GM21526 (cell line): ENCODE measurements around the gene PNMT.

Experiments
- ATAC-seq: cut with Tn5 transposase; IDR thresholded peaks from one replicate; pipeline ENCODE4 v1.9.1; 2021; ENCODE audit warnings: moderate library complexity; ENCODE audit not compliant: unreplicated experiment, low FRiP score

The PNMT gene

DNA sequence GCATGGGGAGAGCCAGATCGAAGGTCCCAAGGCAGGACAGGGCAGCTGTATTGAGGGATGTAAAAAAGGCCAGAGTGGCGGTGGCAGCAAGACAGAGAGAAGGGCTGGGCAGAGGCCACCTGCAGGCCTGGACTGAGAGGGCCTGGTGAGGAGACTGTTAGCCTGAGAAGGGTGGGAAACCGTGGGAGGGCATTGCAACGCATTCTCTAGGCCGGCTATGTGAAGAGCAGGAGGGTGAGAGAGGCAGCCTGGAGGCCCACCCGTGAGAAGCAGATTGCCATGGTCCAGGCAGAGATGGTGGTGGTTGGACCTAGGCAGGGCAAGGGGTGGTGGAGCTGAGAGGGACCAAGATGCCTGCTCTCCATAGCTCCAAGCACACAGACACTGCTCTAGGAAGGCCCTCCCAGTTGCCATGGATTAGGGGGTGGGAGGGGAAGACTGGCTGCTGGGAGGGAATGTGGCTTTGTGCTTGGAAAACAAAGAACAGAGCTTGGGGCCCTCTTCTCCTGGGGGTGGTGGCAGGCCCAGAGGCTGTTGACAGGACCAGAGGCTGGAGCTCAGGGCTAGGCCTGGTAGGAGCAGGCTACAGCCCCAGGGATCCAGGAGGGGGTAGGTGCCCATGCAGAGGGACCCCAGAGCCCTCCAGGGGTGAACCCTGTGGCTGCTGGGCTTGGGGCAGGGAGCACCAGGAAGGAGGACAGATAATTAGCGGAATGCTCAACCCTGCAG is 15.5 kb upstream of the PNMT start:
- ATAC-seq: no peak

DNA sequence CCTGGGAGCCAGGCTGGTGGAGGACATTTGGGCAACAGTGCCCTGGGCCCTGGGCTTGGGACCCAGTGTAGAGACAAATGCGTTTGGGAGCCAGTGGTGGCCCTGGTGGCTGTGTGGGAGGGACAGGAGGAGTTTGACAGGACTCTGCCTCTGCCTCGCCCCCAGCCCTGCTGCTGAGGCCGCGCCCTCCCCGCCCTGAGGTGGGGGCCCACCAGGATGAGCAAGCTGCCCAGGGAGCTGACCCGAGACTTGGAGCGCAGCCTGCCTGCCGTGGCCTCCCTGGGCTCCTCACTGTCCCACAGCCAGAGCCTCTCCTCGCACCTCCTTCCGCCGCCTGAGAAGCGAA is 15.0 kb upstream of the PNMT start:
- no peak for ATAC-seq

DNA sequence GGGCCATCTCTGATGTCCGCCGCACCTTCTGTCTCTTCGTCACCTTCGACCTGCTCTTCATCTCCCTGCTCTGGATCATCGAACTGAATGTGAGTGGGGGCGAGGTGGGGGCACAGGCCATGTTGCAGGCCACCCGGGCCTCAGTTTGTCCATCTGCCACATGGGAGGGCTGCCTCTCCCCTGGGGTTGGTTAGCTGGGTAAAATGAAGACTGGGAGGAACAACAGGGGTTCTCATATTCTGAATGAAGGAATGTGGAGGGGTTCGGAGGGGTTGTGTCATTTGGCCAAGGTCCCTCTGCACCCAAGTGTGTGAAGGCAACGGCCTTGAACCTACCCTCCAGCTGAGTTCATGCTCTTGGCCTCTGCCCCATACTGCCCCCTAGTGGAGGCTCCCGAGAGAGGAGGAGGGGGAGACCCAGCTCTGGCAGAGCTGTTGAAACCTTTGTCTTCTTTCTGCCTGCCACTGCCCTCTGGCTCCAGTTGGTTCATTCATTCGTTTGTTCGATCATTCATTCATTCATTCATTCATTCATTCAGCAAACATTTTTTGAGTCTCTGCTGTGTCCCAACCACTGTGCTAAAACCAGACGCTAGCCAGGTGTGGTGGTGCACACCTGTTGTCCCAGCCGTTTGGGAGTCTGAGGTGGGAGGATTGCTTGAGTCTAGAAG is 14.5 kb upstream of the PNMT start:
- ATAC-seq: no peak

DNA sequence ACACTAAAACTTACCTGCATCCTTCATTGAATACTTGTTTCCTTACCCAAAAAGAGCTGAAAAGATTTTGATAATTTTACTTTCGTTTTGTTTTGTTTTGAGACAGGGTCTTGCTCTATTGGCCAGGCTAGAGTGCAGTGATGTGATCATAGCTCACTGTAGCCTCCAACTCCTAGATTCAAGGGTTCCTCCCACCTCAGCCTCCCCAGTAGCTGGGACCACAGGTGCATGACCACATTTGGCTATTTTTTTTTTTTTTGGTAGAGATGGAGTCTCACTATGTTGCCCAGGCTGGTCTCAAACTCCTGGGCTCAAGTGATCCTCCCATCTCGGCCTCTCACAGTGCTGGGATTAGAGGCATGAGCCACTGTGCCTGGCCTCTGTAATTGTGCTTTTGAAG is 13.1 kb upstream of the PNMT start:
- ATAC-seq: no peak

DNA sequence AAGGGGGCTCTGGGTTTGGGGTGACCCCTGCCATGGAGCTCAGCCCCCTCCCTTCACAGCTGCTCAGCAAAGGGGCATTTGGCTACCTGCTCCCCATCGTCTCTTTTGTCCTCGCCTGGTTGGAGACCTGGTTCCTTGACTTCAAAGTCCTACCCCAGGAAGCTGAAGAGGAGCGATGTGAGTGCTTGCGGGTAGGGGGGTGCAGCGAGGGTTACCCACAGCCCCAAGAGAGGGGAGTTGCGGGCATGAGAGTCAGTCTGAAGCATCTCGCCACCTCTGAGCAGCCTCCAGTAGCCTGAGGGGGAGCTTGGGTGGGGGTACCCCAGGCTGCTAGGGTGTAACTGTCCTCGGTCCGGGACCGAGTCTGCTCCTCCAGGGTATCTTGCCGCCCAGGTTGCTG is 9.9 kb upstream of the PNMT start:
- ATAC-seq: no peak

DNA sequence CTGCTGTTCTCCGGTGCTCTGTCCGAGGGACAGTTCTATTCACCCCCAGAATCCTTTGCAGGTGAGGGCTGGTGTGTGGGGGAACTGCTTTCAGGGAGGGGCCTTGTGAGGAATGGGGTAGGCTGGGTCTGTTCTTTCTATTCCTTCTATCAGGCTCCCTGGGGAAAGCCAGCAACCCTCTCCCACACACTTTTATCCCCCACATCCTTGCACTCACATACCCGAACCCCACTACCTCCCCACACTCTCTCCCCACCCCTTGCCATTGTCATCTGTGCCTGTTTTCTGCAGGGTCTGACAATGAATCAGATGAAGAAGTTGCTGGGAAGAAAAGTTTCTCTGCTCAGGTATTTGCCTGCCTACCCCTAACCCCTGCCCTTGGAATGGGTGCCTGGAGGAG is 9.5 kb upstream of the PNMT start:
- no peak for ATAC-seq

DNA sequence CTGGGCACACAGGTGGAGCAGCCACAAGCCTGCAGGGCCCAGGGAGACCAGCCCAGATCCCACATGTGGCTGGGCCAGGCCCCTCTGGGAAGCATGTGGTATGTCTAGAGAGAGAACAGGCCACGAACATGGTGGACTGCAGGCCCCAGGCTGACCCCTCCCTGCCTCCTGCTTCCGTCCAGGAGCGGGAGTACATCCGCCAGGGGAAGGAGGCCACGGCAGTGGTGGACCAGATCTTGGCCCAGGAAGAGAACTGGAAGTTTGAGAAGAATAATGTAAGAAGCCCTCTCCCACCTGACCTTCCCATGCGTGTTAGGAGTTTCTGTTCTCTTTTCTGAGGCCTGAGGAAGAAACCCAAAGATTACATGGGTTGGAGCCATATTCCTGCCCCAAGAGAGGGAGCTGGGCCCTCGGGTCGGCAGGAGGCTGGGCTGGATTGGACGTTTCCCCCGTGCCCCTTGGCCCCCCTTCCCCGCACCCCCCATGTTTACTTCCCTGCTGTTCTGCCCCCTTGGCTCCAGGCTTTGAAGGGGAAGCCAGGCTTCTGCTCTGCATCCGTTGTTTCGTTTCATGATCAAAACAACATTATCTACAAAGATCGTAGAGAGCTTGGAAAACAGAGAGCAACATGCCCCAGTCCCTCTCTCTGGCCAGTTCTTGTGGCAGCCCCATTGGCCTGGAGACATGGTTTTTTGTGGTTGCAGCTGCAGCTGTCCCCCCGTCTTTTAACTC is 8.8 kb upstream of the PNMT start:
- ATAC-seq: no peak

DNA sequence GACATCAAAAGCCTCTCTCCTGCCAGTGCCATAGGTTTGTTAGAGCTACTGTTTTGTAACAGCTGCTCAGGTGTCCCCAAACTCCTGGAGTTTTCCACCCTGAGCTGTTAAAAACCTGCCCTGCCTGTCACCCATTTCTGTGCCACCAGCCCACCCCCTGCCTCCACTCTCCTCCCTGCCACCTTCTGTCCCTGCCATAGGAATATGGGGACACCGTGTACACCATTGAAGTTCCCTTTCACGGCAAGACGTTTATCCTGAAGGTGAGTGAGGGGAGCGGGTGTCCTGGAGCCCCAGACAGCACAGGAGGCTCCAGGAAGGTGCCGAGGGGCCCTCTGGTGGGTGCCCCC is 8.3 kb upstream of the PNMT start:
- no peak for ATAC-seq

DNA sequence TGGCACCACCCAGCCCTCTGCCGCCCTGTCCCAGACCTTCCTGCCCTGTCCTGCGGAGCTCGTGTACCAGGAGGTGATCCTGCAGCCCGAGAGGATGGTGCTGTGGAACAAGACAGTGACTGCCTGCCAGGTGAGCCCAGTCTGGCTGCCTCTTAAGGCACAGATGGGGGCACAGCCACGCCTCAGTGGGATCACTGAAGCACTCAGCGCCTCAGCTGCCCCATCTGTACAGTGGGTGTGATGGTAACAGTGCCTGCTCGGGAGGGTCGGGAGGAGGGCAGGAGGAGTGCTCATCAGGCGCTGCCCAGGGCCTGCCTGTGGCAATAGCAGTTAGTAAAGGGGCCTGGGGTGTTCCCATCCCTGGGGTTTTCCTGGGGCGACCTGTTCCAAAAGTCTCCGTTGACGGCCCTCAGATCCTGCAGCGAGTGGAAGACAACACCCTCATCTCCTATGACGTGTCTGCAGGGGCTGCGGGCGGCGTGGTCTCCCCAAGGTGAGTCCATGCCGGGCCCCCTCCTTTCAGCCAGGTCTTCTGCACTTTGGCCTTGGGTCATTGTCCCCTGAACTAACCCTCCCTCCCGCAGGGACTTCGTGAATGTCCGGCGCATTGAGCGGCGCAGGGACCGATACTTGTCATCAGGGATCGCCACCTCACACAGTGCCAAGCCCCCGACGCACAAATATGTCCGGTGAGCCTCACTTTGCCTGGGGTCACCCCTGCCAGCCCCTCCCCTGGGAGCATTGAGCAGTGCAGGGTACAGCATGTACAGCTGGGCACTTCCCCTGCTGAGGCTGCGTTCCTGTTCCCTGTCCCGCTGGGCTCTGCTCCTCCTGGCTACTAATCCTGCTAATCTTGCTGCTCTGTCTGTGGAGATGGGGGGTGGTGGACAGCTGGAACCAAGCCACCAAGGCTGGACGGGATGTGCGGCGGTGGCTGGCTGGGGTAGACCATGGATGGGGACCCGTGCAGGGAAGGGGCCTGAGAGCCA is 7.6 kb upstream of the PNMT start:
- ATAC-seq: no peak

DNA sequence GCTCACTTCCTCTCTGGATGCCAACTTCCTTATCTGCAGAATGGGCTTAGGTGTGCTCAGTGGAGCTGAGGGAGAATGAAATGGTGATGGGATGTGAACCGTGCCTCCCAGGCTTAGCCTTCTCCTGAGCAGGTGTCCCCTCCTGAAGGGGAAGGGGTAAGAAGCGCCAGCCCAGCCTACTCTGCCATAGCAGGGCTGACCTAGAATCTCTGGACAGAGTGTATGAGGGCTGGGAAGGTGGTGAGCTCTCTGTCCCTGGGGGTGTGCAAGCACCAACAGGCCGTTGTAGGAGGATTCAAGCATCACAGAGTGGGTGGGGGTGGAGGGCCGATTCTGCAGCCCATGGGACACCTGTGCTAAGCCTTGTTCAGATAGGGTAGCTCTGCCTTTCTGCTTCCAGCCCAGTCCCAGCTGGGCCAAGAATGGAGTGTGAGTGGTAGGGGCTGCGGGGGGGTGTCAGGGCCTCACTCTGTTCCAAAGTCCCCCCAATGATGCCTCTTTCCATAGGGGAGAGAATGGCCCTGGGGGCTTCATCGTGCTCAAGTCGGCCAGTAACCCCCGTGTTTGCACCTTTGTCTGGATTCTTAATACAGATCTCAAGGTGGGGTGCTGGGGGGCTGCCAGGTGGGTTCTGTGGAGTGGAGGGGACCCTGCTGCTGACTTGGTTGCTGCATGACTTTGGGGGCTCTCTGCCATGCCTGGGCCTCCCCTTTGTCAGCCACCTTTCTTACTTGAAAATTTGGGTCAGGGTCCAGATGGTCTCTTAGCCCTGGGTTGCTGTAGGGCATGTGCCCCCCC is 6.3 kb upstream of the PNMT start:
- ATAC-seq: no peak

DNA sequence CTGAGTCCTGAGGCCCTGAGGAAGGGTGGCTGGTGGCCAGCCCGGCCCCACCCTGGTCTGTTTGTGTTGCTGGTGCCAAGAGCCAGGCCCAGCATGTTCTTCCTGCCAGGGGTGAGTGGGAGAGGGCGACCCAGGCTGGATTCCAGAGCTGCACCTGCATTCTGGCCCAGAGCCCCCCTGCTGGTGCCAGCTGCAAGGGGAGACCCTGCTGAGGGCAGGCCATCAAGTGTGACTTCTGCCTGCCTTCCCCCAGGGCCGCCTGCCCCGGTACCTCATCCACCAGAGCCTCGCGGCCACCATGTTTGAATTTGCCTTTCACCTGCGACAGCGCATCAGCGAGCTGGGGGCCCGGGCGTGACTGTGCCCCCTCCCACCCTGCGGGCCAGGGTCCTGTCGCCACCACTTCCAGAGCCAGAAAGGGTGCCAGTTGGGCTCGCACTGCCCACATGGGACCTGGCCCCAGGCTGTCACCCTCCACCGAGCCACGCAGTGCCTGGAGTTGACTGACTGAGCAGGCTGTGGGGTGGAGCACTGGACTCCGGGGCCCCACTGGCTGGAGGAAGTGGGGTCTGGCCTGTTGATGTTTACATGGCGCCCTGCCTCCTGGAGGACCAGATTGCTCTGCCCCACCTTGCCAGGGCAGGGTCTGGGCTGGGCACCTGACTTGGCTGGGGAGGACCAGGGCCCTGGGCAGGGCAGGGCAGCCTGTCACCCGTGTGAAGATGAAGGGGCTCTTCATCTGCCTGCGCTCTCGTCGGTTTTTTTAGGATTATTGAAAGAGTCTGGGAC is 5.5 kb upstream of the PNMT start:
- ATAC-seq: no peak

DNA sequence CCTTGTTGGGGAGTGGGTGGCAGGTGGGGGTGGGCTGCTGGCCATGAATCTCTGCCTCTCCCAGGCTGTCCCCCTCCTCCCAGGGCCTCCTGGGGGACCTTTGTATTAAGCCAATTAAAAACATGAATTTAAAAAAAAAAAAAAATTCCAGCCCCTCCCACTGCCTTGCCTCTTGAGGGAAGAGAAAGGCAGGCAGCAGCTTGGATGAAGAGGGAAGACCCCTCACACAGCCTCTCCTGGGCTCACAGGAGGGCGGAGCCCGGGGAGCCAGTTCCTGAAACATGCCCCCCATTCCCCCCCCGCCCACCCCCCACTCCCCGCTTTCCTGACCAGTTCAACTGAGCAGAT is 4.9 kb upstream of the PNMT start:
- ATAC-seq: no peak

DNA sequence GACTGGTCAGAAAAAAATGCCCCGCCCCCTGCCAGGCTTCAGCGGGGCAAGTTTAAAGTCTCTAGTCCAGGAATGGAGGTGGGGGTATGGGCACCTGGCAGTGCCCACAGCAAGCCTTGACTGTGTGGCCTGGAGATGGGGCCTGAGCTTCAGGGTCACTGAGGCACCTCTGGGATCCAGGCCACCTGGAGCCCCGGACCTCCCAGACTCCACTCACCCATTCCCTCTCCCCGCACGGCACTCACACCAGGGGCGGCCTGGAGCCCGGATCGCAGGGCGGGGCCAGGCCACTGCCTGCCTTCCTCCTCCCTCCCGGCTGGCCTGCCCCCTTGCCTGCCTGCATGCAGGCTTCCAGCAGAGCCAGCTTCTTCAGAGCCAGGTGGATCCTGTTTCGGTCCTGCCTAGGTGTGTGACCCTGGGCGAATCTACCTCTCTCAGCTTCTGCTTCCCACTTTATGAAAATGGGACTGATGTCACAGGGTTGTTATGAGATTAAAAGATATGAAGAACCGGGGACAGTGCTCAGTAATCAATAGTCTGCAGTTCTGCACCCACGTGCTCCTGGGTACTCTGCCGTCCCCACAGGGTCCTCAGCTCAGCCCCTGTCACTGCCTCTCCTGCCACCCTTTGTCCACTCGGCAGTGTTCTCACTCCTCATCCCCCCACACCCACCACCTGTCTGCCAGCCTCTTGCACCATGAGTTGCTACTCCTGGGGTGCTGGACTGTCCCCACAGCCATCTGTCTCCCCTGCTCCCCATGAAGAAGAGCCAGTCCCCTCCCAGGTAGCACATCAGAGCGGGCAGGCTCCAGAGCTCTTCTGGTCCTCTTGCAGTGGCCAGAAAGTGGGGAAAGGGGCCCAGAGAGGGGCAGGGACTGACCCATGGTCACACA is 4.3 kb upstream of the PNMT start:
- ATAC-seq: no peak

DNA sequence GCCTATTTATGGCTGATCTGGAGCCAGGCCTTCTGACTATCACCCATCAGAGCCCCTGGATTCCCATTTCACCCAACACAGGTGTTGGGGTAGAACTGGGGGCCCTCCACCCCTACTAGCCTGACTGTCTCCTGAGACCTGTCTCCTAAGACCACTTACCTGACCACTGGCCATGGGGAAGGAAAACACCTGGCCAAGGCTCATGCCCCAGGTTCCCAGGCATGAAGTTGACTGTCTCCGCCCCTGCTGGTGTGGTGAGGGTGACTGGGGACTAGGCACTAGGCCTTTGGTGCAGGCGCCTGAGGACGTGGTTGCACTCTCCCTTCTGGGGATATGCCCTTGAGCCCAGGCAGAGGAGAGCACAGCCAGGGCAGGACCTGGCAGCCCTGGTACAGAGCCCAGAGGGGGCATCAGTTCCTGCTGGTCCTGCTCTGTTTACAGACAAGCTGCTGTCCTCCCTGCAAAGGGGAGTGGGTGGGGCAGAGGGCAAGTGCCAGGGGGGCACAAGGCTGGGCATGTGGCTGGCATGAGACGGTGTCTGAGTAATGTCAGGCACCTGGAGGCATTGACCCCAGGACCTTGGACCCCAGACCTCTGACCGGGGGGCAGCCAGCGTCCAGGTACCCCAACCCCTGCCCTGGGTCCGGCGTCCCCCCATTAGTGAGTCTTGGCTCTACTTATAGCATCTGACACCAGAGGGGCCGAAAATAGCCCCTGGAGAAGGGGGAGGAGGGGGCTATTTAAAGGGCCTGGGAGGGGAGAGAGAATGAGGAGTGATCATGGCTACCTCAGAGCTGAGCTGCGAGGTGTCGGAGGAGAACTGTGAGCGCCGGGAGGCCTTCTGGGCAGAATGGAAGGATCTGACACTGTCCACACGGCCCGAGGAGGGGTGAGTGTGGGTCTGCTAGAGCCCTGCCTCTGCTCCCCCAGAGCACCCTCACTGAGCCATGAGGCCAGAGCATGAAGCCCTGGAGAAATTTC is 3.4 kb upstream of the PNMT start, which contains the start of gene TCAP:
TSS of gene TCAP (plus strand) at position 769 of the 981 bp plus-strand sequence. CDS start at position 780, 11 bp downstream.
- ATAC-seq: no peak

DNA sequence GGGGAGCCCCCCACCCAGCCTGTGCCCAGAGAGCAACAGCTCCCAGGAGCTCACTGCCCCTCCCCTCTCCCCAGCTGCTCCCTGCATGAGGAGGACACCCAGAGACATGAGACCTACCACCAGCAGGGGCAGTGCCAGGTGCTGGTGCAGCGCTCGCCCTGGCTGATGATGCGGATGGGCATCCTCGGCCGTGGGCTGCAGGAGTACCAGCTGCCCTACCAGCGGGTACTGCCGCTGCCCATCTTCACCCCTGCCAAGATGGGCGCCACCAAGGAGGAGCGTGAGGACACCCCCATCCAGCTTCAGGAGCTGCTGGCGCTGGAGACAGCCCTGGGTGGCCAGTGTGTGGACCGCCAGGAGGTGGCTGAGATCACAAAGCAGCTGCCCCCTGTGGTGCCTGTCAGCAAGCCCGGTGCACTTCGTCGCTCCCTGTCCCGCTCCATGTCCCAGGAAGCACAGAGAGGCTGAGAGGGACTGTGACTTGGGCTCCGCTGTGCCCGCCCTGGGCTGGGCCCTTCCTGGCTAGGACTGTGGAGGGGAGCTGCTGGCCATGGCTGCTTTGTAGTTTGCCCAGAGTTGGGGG is 2.5 kb upstream of the PNMT start:
- ATAC-seq: no peak

DNA sequence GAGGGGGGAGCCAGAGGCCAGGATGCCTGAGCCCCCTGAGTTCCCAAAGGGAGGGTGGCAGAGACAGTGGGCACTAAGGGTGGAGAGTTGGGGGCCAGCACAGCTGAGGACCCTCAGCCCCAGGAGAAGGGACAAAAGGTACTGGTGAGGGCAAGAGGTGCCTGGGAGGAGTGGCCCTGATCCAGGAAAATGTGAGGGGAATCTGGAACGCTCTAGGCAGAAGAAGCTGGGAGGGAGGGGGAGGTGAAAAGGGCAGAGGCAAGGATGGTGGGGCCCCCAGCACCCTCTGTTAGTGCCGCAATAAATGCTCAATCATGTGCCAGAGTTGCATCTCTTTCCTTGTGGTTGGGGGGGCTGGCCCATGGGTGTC is 2.0 kb upstream of the PNMT start:
- ATAC-seq: no peak
